H1 (cell line): Measurements from ENCODE around the gene CMSS1. TPM values are rescaled to one million over a fixed set of nuclear protein-coding genes. Genes with fewer than 3 reads are reported as not detected.

Experiments used
- POLR2A ChIP-seq, 2 experiments: IDR thresholded peaks; 1 replicate in 1 of 2; 2 replicates in 1 of 2; pipeline ENCODE4 v1.6.1; 2011; ENCODE audit warnings: low read depth in 2 of 2, low read length in 2 of 2, mild to moderate bottlenecking in 2 of 2; ENCODE audit errors: control extremely low read depth in 1 of 2
- polyA plus RNA-seq, 7 experiments: library from polyadenylated mRNA; depleted of rRNA in 3 of 7; stranded (reverse) in 5 of 7; unstranded in 2 of 7; fragments of >200 nt in 5 of 7; fragments of 200-250 nt in 2 of 7; gene quantifications; 1 replicate in 5 of 7; 2 replicates in 1 of 7; 4 replicates in 1 of 7; pipeline versions ENCODE4 v1.2.1 to v1.2.3, GENCODE V29; 2011 to 2013; ENCODE audit warnings: missing spikeins in 2 of 7, mixed read lengths in 2 of 7
- total RNA-seq: library from RNA; stranded (reverse); fragmentation: NEBNext Ultra II Directional; extraction: Animal tissue kit (Norgen Biotek cat#: 25700); gene quantifications from 2 replicates; pipeline ENCODE4 v1.2.1, GENCODE V29; 2021

Gene CMSS1
- total and polyA plus RNA-seq, 2 of the 8 experiments (the other 6 are each of a cell fraction or from before 2014, with no cell fraction given), result 15.2 to 75.1 TPM

GRCh38 chr3:100198579-100199269 is 381.1 kb downstream of the CMSS1 start (continued):
- no peak for TF ChIP-seq POLR2A (IDR thresholded peaks at IDR 0.05; ENCODE audit: control extremely low read depth in 1 of 2, low read depth in 2 of 2, low read length in 2 of 2)
